Measurements from ENCODE around the gene ZNF57.

ZNF57 gene

GRCh38 chr19:2964874-2965273 is 64.1 kb downstream of the ZNF57 start:
- DNase-seq (ENCODE audit: low spot score), result no peak
- TF ChIP-seq, protein P1, sequence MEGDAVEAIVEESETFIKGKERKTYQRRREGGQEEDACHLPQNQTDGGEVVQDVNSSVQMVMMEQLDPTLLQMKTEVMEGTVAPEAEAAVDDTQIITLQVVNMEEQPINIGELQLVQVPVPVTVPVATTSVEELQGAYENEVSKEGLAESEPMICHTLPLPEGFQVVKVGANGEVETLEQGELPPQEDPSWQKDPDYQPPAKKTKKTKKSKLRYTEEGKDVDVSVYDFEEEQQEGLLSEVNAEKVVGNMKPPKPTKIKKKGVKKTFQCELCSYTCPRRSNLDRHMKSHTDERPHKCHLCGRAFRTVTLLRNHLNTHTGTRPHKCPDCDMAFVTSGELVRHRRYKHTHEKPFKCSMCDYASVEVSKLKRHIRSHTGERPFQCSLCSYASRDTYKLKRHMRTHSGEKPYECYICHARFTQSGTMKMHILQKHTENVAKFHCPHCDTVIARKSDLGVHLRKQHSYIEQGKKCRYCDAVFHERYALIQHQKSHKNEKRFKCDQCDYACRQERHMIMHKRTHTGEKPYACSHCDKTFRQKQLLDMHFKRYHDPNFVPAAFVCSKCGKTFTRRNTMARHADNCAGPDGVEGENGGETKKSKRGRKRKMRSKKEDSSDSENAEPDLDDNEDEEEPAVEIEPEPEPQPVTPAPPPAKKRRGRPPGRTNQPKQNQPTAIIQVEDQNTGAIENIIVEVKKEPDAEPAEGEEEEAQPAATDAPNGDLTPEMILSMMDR (conservative IDR thresholded peaks at IDR 0.05; ENCODE audit: low read depth), result no peak
- no peak overlapping the region for H3K27ac ChIP-seq
- ChIA-PET CTCF (interaction anchor here (0.5 kb wide), 1 partner anchor 165 kb away, joined by 3 read pairs; no protein-coding TSS in a partner anchor), POLR2A (ENCODE audit: low non-redundant PET) (no interaction called here)

DNA sequence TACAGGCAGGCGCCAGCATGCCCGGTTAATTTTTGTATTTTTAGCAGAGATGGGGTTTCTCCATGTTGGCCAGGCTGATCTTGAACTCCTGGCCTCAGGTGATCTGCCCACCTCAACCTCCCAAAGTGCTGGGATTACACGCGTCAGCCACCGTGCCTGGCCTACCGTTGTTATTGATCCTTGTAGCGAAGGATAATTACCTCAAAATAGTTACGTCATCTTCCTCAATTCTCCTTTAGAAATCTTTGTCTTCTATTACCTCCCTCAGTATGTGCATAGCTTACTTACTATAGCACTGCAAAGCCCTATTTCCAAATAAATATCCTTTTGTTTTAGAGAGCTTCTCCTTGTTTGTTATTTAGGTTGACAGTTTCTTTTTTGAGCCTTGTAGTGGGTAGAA is 67.2 kb downstream of the ZNF57 start:
- POLR2A ChIA-PET (ENCODE audit: low non-redundant PET), result no interaction called here
- TF ChIP-seq, protein P1 (conservative IDR thresholded peaks at IDR 0.05; ENCODE audit: low read depth), result no peak

More for the DNA sequence above, 67.2 kb downstream of the ZNF57 start:
- no peak overlapping the region for H3K27ac ChIP-seq
- DNase-seq (ENCODE audit: low spot score), result no peak
- CTCF ChIA-PET, result no interaction called here

Measured in RWPE1 (cell line).